ENCODE data around the gene USP21.

- TF ChIP-seq CTCF (IDR thresholded peaks at IDR 0.05) (no peak), POLR2A (IDR thresholded peaks at IDR 0.05) (peak; percentile 45 to 51), POLR2AphosphoS5 (IDR thresholded peaks at IDR 0.05) (peak; percentile 45), EP300 (IDR thresholded peaks at IDR 0.05) (no peak)
Observed at GRCh38 chr1:161215076-161215475, 55.8 kb downstream of the USP21 start, which contains the start of gene FCER1G.
